H1 (cell line): ENCODE measurements around the gene MRS2.

Source experiments
- CTCF ChIP-seq, 3 experiments: IDR thresholded peaks; 1 replicate in 2 of 3; 2 replicates in 1 of 3; pipeline versions ENCODE4 v1.5.1 to v1.6.1; 2011; ENCODE audit warnings: low read length in 3 of 3, mild to moderate bottlenecking in 3 of 3, inconsistent platforms in 2 of 3, low read depth in 1 of 3, moderate library complexity in 1 of 3; ENCODE audit not compliant: insufficient read depth in 1 of 3; ENCODE audit errors: control extremely low read depth in 1 of 3
- NANOG ChIP-seq: IDR thresholded peaks from 2 replicates; pipeline ENCODE4 v1.6.1; 2011; ENCODE audit warnings: low read length, low read depth, mild to moderate bottlenecking, inconsistent platforms; ENCODE audit not compliant: insufficient read depth, poor library complexity, severe bottlenecking

- TF ChIP-seq CTCF (IDR thresholded peaks at IDR 0.05; ENCODE audit: control extremely low read depth in 1 of 3, insufficient read depth in 1 of 3, low read depth in 1 of 3, low read length in 3 of 3), result no peak
- no peak for TF ChIP-seq NANOG
Measured at GRCh38 chr6:24458941-24459340, 56.2 kb downstream of the MRS2 start.
